Activated naive CD8-positive, alpha-beta T cell treated with anti-CD3 and anti-CD28 coated beads for 36 hours (primary cell): ENCODE results near the gene CSF1. TPM values are rescaled to one million over a fixed set of nuclear protein-coding genes. Genes with fewer than 3 reads are reported as not detected.

Source experiments
- DNase-seq: peaks from one replicate; pipeline ENCODE4 v3.0.0; 2021
- H3K27ac Mint-ChIP-seq: one replicate; pipeline ENCODE4 v1.8.0; 2022; ENCODE audit warnings: mild to moderate bottlenecking, moderate library complexity, mixed read lengths
- H3K27me3 Mint-ChIP-seq: one replicate; pipeline ENCODE4 v1.8.0; 2022; ENCODE audit warnings: mild to moderate bottlenecking, mixed read lengths
- H3K36me3 Mint-ChIP-seq: one replicate; pipeline ENCODE4 v1.8.0; 2021; ENCODE audit warnings: mild to moderate bottlenecking, mixed read lengths
- H3K4me1 Mint-ChIP-seq: one replicate; pipeline ENCODE4 v1.8.0; 2021; ENCODE audit warnings: mixed read lengths
- H3K4me3 Mint-ChIP-seq: one replicate; pipeline ENCODE4 v1.8.0; 2022; ENCODE audit warnings: mild to moderate bottlenecking, moderate library complexity, mixed read lengths
- H3K9me3 Mint-ChIP-seq: one replicate; pipeline ENCODE4 v1.8.0; 2022; ENCODE audit warnings: mixed read lengths
- total RNA-seq, 2 experiments: library from RNA; stranded (reverse); gene quantifications; one replicate each; pipeline ENCODE4 v1.2.3, GENCODE V29; 2021

Gene CSF1
- total RNA-seq, 2 experiments from 2014 or later, result 21.2 to 24.9 TPM

DNA sequence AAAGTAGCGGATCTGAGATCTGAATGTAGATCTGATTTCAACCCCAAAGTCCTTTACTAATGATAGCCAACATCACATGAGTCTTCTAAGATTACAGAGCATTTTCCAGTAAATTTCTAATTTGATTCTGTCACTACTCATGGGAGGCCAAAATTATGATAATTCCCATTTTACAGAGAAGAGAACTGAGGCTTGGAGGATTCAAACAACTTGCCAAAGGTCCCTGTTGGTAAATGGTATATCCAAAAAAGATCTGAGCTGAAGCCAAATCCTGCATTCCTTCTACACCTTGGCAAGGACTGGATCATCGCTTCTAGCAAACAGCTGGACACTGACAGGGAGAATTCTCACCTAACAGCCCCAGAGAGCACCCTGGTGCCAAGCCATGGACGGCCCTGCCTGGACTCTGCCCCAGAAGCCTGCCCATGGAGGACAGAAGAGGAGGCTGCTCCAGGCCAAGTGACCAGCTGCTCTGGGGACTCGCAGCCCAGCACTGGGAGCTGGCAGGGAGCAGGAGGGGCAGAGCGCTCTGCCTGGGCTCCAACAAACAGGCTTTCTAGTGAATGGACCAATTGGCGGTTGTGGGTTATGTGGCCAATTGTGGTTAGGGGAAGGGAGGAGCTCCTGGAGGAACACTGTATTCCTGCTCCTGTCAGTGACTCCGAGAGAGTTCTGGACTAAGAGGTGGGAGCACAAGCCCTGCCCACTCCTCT is 6.4 kb upstream of the CSF1 start:
- H3K9me3 Mint-ChIP-seq, result peaks cover 2% of the 10 kb centered on the region
- DNase-seq, result no peak
- H3K27ac Mint-ChIP-seq, result no peak overlapping the region
- H3K27me3 Mint-ChIP-seq, result no peaks in the 10 kb centered on the region
- H3K36me3 Mint-ChIP-seq, result peaks cover 7% of the 10 kb centered on the region
- peaks cover 32% of the 10 kb centered on the region for H3K4me1 Mint-ChIP-seq
- no peak overlapping the region for H3K4me3 Mint-ChIP-seq

- H3K36me3 Mint-ChIP-seq, result peaks cover 7% of the 10 kb centered on the region
- DNase-seq, result no peak
- H3K27ac Mint-ChIP-seq, result peak overlapping the region; percentile 96
- no peak overlapping the region for H3K4me3 Mint-ChIP-seq
- H3K27me3 Mint-ChIP-seq, result no peaks in the 10 kb centered on the region
- peaks cover 41% of the 10 kb centered on the region for H3K4me1 Mint-ChIP-seq
- H3K9me3 Mint-ChIP-seq, result peaks cover 2% of the 10 kb centered on the region
Observed at GRCh38 chr1:109905491-109905890, 5.2 kb upstream of the CSF1 start.

DNA sequence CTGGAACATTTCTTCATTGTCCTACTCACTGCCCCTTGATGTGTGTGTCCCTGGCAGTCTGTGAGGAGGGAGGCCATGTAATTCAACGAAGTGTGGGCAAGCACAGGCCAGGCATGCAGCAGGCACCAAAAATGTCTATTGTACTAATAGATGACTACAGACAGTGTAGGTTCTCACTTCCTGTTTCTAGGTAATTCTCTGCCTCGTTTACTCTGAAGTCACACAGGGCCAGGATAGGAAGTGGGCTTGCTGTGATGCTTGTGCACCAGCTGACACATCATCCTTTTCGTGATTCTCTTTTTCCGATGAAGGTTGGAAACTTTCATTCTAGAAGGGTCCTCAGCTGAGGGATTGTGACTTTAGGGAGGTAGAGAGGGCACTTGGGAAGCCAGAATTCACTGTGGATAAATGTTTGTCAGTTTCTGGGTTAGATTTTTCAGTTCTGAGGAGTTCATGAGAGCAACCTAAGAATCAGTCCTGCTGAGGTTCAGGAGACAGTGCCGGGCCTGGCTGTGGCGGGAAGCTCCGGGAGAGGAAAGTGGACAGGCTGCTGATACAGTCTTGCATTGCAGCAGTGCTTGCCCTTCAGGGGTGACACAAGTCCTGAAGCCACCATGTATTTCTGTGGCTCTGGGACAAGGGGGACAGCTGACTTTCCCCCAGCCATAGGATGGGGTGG is 4.3 kb upstream of the CSF1 start:
- Mint-ChIP-seq H3K27me3 (no peaks in the 10 kb centered on the region), H3K4me3 (peak overlapping the region; percentile 64), H3K4me1 (peaks cover 39% of the 10 kb centered on the region), H3K36me3 (peaks cover 9% of the 10 kb centered on the region), H3K27ac (peak overlapping the region; percentile 96), H3K9me3 (peaks cover 2% of the 10 kb centered on the region)
- DNase-seq, result peak; percentile 63

GRCh38 chr1:109906839-109907180 is 3.8 kb upstream of the CSF1 start:
- Mint-ChIP-seq H3K27ac (peak overlapping the region; percentile 96), H3K27me3 (no peaks in the 10 kb centered on the region), H3K4me3 (no peak overlapping the region), H3K36me3 (peaks cover 12% of the 10 kb centered on the region), H3K9me3 (peaks cover 2% of the 10 kb centered on the region), H3K4me1 (peaks cover 38% of the 10 kb centered on the region)
- DNase-seq, result no peak

DNA sequence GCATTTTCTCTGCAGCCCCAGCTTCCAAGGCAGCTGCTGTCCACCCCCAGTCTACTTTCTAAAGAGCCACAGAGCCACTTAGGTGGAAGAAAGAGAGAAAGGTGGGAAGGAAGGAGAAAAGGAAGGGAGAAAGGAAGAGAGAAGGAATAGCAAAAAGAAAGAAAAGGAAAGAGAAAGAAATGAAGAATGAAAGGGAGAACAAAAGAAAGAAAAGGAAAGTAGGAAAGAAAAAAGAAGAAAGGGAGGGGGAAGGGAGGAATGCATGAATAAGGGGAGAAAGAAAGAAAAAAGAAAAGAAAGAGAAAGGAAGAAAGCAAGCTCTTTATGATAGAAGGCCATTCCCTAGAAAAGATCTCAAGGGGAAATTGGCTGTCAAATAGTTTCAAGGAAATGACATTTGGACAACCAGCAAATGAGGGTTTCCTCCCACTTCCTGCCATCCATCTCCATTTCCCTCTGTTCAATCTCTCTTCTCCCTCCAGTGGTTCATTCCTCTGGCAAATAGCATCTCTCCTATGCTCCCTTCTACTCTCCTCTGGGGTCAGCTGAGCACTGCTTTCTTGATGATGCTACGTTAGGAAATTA is 3.4 kb upstream of the CSF1 start:
- no peak overlapping the region for H3K4me3 Mint-ChIP-seq
- no peak for DNase-seq
- H3K27ac Mint-ChIP-seq, result peak overlapping the region; percentile 62
- peaks cover 16% of the 10 kb centered on the region for H3K36me3 Mint-ChIP-seq
- peaks cover 2% of the 10 kb centered on the region for H3K9me3 Mint-ChIP-seq
- peaks cover 41% of the 10 kb centered on the region for H3K4me1 Mint-ChIP-seq
- H3K27me3 Mint-ChIP-seq, result no peaks in the 10 kb centered on the region

- H3K27me3 Mint-ChIP-seq, result no peaks in the 10 kb centered on the region
- H3K9me3 Mint-ChIP-seq, result peaks cover 2% of the 10 kb centered on the region
- no peak for DNase-seq
- H3K4me1 Mint-ChIP-seq, result peaks cover 51% of the 10 kb centered on the region
- peaks cover 25% of the 10 kb centered on the region for H3K36me3 Mint-ChIP-seq
- no peak overlapping the region for H3K27ac Mint-ChIP-seq
- H3K4me3 Mint-ChIP-seq, result no peak overlapping the region
Observed at GRCh38 chr1:109908836-109909235, 1.8 kb upstream of the CSF1 start.

DNA sequence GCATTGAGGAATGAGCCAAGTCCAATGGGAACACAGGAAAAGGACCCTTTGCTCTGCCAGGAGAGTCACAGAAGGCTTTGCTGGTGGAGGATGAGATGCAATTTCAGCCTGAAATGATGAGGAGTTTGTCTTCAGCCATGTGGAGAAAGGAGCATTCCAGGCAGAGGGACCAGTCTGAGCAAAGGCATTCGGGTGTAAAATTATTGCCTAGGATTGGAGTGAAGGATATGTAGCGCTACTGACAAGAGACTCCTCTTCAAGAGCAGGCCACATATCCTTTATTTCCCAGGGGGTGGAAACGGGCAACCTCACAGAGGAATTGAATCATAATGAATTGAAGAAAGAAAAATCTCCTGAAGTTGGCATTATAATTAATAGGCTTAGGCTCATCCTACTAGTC is 1.1 kb upstream of the CSF1 start:
- peak overlapping the region; percentile 90 for H3K27ac Mint-ChIP-seq
- peaks cover 29% of the 10 kb centered on the region for H3K36me3 Mint-ChIP-seq
- peak overlapping the region; percentile 77 for H3K4me3 Mint-ChIP-seq
- no peaks in the 10 kb centered on the region for H3K27me3 Mint-ChIP-seq
- DNase-seq, result no peak
- peaks cover 53% of the 10 kb centered on the region for H3K4me1 Mint-ChIP-seq
- peaks cover 2% of the 10 kb centered on the region for H3K9me3 Mint-ChIP-seq

- Mint-ChIP-seq H3K9me3 (peaks cover 2% of the 10 kb centered on the region), H3K4me3 (peak overlapping the region; percentile 86), H3K36me3 (peaks cover 34% of the 10 kb centered on the region), H3K27ac (peak overlapping the region; percentile 90), H3K4me1 (peaks cover 47% of the 10 kb centered on the region), H3K27me3 (no peaks in the 10 kb centered on the region)
- DNase-seq, result peak; percentile 37
Observed at GRCh38 chr1:109910963-109911798, 532 bp downstream of the CSF1 start.

- H3K27me3 Mint-ChIP-seq, result no peaks in the 10 kb centered on the region
- no peak for DNase-seq
- peaks cover 42% of the 10 kb centered on the region for H3K36me3 Mint-ChIP-seq
- peaks cover 36% of the 10 kb centered on the region for H3K4me1 Mint-ChIP-seq
- H3K4me3 Mint-ChIP-seq, result peak overlapping the region; percentile 86
- H3K9me3 Mint-ChIP-seq, result no peaks in the 10 kb centered on the region
- peak overlapping the region; percentile 75 for H3K27ac Mint-ChIP-seq
Observed at GRCh38 chr1:109912214-109912861, 1.7 kb downstream of the CSF1 start.

- Mint-ChIP-seq H3K36me3 (peaks cover 48% of the 10 kb centered on the region), H3K9me3 (no peaks in the 10 kb centered on the region), H3K4me3 (peak overlapping the region; percentile 86), H3K27ac (no peak overlapping the region), H3K4me1 (peaks cover 33% of the 10 kb centered on the region), H3K27me3 (no peaks in the 10 kb centered on the region)
- no peak for DNase-seq
Observed at GRCh38 chr1:109912873-109913272, 2.2 kb downstream of the CSF1 start.

DNA sequence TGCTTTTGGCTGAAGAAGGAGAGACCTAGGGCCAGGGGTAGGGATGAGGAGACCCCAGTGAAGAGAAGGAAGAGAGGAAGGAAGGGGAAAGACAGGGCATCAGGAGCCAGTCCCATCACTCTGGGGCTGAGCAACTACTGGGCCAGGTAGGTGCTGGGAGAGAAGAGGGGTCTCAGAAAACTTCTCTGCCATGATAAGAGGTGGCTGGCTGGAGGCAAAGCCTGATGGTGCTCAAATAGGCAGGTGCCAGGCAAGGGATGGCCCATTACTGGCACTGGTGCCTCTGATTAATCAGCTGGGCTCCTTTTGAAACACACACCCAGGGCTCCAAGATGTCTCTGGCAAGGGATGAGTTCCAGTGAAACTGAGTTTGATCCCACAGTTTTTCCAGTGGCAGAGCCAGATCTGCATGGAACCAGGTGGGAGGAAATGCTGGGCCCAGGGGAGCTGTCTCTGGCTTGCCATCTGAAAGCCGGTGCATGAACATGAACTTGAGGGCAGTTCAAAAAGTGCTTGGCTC is 2.8 kb downstream of the CSF1 start:
- H3K27me3 Mint-ChIP-seq, result no peaks in the 10 kb centered on the region
- peaks cover 53% of the 10 kb centered on the region for H3K36me3 Mint-ChIP-seq
- peaks cover 32% of the 10 kb centered on the region for H3K4me1 Mint-ChIP-seq
- H3K27ac Mint-ChIP-seq, result no peak overlapping the region
- H3K9me3 Mint-ChIP-seq, result no peaks in the 10 kb centered on the region
- H3K4me3 Mint-ChIP-seq, result no peak overlapping the region
- DNase-seq, result no peak

- no peak overlapping the region for H3K27ac Mint-ChIP-seq
- DNase-seq, result no peak
- H3K27me3 Mint-ChIP-seq, result no peaks in the 10 kb centered on the region
- peaks cover 27% of the 10 kb centered on the region for H3K4me1 Mint-ChIP-seq
- H3K9me3 Mint-ChIP-seq, result no peaks in the 10 kb centered on the region
- H3K4me3 Mint-ChIP-seq, result no peak overlapping the region
- peaks cover 58% of the 10 kb centered on the region for H3K36me3 Mint-ChIP-seq
Observed at GRCh38 chr1:109914587-109915240, 4.1 kb downstream of the CSF1 start.

DNA sequence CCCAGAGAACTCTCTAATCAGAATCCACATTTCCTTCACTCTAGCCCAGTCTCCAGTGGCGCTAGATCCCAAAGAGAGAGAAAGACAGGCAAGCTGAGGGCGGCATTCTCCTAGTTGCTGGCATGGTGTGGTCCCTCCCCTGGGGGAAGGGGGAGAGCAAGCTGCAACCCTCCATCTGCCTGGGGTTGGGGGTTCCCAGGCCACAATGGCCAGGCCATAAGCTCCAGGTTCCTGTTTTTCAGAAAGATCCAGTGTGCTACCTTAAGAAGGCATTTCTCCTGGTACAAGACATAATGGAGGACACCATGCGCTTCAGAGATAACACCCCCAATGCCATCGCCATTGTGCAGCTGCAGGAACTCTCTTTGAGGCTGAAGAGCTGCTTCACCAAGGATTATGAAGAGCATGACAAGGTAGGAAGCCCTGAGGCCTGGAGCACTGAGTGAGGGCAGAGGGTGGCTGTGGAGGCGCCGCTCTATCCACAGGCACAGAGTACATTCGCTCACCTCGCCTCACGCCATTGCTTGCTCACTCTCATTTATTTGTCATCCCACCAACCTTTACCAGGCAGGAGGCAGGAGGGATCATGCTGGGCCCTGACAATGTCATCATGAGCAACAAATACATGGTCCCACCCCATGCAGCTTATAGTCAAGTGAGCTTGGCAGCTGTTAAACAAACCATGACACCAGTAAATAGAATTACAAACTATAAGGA is 6.6 kb downstream of the CSF1 start:
- Mint-ChIP-seq H3K9me3 (no peaks in the 10 kb centered on the region), H3K27me3 (no peaks in the 10 kb centered on the region), H3K27ac (no peak overlapping the region), H3K4me1 (peaks cover 12% of the 10 kb centered on the region), H3K4me3 (no peak overlapping the region), H3K36me3 (peaks cover 67% of the 10 kb centered on the region)
- DNase-seq, result no peak
